AG20443 (cell line): ENCODE measurements around the gene CD82.
A peak's percentile ranks its signal among the peaks of the same experiment; 100 is the strongest.
"Not testable (repeated sequence)": the region's sequence is repeated elsewhere in the genome, so short reads cannot be mapped to it uniquely, and the experiment has no call there.

Experiments used
- DNase-seq: peaks from one replicate; pipeline ENCODE4 v3.0.0; 2012; ENCODE audit warnings: low spot score, mixed read lengths

Gene CD82

DNA sequence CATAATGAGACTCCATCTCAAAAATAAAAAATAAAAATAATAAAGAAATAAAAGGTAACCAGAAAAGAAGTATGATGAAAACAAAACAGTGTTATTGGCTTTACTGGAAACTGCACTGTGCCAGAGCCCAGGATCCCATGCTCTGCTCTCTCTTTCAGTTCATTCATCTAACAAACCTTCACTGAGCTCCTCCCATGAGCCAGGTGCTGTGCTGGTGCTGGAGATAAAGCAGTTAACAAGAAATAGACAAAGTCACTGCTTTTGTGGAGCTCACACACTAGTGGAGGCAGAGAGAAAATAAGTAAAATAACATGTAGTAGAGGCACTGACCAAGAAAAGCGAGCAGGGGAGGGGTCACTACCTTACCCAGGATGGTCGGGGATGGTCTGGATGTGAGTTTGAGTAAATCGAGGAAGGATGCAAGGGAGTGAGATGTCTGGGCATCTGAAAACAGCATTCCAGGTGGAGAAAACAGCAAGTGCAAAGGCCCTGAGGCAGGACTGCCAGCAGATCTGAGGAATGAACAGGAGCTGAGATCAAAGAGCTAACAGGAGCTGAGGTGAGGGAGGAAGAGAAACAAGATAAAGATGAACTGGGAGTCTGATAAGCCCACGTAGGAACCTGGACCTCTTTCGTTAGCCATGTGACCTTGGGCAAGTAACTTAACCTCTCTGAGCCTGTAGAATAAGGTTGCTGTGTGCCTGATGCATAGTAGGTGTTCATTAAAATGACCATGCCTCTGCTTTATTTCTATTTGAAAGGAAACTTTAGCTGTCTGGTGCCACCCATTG lies 31.3 kb upstream of the CD82 start:
- no peak for DNase-seq

DNA sequence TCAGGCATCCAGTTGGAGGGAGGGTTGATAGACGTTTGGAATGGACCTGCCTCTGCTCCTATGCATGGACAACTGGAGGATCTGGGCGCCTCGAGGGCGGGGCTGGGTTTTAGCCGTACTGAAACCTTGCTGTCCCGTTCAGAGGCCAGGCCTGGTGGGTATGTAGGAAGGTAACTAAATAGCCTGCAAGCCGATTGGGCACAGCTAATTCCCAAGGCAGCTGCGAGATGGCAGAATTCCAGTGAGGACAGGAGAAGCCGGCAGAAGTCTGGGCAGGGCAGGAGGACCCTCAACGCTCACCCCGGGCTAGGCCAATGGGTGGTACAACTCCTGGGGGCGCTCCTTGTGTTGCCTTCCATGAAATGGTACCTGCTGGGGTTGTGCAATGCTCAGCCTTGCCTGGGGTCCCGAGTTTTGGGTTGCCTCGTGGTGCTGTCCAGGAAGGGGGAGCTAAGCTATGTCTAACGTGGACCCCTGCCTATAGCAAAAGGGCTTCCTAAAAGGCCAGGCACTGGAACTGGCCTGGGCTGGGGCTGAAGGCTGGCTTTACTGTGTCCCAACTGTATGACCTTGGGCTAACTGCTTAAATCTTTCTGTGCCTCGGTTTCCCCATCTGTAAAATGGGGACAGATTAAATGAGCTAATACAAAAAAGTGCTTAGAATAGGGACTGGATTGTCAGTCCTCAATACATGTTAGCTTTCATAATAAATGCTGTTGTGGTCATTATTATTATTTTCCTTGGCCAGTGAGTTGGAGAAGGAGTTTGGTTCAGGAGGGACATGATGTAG lies 30.1 kb upstream of the CD82 start:
- no peak for DNase-seq

DNA sequence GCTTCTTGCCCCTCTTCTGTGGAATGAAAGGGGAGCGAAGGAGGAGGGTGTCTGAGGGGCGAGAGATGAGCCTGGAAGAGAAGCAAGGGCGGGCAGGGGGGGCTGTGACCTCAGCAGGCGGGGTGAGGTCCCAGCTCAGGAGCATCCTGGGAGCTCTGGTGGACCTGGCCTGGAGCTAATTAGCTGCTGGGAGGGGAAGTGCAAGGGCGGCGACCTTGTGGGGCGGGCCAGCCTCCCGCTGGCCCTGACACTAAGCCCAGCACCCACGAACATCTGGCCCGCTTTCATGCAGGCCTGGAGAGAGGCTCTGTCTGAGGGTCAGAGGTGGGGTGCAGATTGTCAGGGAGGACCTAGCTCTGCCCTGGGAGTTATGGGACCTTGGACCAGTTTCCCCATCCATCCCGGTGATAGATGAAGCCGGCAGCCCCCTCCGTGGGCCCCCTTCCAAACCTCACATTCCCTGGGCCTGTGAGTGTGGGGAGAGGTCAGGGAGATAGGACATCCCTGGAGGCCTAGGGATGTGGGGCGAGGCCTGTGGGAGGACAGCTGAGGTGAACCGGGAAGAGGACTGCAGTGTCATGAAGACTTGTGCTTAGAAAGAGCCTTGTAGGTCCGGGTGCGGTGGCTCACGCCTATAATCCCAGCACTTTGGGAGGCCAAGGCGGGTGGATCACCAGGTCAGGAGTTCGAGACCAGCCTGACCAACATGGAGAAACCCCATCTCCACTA lies 28.5 kb upstream of the CD82 start:
- DNase-seq = no peak

DNA sequence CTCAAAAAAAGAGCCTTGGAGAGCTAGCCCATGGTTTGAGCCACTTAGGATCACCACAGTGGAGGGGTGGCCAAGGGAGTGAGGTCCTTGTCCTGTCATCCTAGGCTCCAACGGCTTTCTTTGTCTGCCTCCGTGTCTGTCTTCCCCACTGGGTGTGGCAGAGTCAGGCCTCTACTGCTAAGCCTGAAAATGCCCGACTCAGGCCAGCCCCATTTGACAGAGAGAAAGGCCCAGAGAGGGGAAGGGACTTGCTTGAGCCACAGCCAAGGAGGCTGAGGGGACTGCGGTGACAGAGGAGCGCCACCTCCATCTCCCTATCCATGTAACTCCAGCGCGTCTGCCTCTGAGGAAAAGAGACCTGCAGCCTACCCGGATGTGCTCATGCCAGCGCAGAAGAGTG lies 27.8 kb upstream of the CD82 start:
- no peak for DNase-seq

DNA sequence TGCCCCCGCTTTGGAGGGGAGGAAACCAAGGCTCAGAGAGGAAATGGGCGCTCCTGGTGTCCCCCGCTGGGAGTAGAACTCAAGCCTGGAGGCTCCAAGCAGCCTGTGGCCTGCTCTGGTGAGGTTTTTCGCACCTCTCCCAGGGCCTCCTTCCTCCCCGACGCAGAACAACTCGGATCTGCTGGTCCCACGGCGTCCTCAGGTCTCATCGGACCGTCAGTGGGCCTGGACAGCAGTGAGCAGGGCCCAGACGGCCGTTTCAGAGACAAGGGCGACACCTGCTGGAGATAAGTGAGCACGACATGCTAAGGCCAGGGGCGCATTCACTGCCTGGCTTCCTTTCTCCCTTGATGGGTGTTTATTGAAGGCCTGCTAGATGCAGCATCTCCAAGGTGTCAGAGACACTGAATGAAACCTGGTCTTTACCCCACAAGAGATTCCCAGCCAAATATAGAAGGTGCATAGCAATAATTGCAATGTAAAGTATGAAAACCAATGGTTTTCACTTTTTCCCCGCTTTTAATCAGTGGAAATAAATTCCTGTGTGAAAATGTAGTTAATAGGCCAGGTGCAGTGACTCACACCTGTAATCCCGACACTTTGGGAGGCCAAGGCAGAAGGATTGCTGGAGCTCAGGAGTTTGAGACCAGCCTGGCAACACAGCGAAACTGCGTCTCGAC lies 26.9 kb upstream of the CD82 start:
- DNase-seq = peak; percentile 94

DNA sequence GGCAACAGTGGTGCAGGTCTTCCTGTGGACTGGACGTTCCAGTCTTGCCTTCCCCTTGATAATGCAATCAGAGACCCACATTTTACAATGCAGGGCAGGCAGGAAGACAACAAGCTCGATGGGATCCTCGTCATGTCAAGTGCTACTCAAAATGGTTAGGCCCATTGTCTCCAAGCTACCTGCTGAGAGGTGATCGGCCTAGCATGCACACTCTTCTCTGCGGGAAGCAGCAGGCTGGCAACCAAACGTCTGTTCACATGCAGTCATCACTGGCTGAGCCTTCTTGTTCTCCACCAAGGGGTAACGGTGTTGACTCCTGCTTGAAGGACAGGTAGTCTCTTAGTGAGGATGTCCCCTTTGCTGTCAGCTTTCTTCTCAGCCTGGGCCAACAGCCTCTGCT lies 25.5 kb upstream of the CD82 start:
- no peak for DNase-seq

DNA sequence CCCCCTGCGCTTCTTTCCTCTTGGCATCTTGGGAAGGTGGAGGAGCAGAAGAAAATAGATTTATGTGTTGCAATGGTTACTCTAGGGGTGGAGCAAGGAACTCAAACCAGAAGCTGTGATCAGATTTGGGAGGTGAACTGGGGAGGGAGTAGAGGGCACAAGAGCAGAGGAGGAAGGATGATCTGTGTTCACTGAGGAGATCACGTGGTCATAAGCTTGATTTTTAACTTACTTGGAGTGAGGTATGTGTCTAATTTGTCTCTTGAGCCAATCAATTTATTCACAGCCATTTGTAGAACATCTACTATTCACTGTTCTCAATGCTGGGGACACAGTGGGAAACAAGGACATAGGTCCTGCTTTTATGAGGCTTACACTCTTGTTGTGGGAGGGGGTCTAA lies 24.8 kb upstream of the CD82 start:
- DNase-seq = no peak

DNA sequence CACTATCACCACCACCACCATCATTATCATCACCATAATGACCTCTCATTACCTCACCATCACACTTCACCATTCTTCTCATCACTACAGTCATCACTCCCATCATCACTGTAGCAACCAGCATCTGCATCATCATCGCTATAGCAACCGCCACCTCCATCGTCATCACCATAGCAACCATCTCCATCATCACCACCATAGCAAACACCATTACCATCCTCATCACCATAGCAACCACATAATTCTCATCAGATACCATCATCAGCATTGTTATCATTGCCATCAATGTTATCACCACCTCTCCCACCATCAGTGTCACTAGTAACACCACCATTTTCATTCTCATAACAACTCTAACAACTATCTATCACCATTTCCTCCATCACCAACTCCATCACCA lies 23.1 kb upstream of the CD82 start:
- no peak for DNase-seq

DNA sequence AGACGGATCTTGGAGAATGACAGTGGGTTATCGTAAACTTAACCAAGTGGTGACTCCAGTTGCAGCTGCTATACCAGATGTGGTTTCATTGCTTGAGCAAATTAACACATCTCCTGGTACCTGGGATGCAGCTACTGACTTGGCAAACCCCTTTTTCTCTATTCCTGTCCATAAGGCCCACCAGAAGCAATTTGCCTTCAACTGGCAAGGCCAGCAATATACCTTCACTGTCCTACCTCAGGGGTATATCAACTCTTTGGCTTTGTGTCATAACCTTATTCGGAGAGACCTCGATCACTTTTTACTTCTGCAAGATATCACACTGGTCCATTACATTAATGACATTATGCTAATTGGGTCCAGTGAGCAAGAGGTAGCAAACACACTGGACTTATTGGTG lies 18.5 kb upstream of the CD82 start:
- DNase-seq = not testable (repeated sequence)

DNA sequence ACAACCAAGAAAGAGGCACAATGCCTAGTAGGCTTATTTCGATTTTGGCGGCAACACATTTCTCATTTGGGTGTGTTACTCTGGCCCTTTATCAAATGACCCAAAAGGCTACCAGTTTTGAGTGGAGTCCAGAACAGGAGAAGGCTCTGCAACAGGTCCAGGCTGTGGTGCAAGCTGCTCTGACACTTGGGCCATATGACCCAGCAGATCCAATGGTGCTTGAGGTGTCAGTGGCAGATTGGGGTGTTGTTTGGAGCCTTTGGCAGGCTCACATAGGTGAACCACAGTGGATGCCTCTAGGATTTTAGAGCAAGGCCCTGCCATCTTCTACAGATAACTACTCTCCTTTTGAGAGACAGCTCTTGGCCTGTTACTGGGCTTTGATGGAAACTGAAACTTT lies 17.9 kb upstream of the CD82 start:
- not testable (repeated sequence) for DNase-seq

DNA sequence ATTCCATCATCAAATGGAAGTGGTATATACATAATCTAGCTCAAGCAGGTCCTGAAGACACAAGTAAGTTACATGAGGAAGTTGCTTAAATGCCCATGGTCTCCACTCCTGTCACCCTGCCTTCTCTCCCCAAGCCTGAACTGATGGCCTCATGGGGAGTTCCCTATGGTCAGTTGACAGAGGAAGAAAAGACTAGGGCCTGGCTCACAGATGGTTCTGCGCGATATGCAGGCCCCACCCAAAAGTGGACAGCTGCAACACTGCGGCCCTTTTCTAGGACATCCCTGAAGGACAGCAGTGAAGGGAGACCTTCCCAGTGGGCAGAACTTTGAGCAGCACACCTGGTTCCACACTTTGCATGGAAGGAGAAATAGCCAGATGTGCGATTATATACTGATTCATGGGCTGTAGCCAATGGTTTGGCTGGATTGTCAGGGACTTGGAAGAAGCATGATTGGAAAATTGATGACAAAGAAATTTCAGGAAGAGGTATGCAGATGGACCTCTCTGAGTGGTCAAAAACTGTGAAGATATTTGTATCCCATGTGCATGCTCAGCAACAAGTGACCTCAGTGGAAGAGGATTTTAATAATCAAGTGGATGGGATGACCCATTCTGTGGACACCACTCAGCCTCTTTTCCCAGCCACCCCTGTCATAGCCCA lies 17.3 kb upstream of the CD82 start:
- no peak for DNase-seq

DNA sequence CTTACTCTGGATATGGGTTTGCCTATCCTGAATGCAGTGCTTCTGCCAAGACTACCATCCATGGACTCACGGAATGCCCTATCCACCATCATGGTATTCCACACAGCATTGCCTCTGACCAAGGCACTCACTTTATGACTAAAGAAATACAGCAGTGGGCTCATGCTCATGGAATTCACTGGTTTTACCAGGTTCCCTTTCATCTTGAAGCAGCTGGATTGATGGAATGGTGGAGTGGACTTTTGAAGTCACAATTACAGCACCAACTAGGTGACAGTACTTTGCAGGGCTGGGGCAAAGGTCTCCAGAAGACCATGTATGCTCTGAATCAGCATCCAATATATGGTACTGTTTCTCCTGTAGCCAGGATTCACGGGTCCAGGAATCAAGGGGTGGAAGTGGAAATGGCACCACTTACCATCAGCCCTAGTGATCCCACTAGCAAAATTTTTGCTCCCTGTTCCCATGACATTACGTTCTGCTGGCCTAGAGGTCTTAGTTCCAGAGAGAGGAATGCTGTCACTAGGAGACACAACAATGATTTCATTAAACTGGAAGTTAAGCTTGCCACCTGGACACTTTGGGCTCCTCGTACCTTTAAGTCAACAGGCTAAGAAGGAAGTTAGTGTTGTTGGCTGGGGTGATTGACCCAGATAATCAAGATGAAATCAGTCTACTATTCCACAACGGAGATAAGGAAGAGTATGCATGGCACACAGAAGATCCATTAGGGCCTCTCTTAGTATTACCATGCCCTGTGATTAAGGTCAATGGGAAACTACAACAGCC lies 16.3 kb upstream of the CD82 start:
- not testable (repeated sequence) for DNase-seq

DNA sequence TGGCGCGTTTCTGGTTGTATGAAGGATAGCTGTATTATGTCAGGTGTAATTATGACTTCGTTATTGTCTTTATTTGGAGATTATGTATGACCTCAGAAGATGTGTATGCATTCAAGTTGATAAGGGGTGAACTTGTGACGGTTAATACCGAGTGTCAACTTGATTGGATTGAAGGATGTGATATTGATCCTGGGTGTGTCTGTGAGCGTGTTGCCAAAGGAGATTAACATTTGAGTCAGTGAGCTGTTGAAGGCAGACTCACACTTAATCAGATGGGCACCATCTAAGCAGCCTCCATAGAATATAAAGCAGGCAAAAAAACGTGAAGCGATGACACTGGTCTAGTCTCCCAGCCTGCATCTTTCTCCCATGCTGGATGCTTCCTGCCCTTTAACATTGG lies 15.3 kb upstream of the CD82 start:
- DNase-seq = no peak

DNA sequence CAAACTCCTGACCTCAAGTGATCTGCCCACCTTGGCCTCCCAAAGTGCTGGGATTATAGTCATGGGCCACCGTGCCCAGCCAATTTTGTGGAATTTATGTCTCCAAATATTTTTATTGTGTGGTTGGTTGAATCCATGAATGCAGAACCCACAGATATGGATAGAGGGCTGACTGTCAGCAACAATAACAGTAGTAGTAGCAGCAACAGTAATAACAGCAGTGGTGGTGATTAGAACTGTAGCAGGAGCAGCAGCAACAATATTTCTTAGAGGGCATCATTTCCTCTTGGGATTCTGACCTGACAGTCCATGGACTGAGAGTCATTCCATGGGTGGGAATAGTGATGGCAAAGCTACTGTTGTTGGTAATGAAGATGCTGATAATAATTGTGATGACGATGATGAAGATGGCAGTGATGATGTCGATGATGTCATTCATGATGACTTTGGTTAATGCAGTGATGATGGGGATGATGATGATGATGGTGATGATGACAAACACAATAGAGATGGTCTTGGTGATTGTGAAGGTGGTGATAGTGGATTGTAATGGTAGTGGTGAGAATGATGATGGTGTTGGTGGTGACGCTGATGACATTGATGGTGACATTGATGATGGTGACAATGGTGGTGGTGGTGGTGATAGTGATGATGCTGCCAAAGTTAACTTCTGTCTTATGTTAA lies 13.9 kb upstream of the CD82 start:
- no peak for DNase-seq

DNA sequence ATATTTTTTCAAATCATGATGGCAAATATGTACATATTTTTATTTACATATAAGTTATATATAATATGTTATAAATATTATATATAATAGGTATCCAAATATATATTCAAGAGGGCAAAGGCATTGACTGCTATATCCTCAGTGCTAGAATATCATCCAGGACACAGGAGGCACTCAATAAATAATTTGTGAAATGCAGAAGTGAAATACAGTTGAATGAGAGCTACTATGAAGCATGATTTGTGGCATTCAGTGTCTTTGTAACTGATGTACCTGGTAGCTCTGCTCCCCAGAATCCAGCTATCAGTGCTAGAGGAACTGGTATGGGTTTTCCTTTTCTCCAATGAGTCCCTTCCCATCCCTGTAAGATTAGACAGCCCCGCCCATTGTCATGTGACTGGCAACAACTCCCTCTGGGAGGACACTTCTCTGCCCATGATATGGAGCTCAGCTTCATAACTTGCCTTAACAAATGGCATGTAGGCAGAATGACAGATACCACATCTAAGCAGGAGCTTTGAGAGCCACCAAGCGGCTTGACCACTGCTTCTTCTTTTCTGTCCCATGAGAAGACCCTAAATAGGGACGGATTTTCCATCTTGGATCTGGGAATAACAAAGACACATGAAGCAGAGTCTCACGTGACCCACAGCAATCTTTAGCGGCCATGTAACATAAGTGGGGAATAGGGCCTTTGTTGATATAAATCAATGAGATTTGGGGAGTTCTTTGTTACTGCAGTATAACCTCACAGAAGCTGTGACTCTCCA lies 10.2 kb upstream of the CD82 start:
- no peak for DNase-seq

DNA sequence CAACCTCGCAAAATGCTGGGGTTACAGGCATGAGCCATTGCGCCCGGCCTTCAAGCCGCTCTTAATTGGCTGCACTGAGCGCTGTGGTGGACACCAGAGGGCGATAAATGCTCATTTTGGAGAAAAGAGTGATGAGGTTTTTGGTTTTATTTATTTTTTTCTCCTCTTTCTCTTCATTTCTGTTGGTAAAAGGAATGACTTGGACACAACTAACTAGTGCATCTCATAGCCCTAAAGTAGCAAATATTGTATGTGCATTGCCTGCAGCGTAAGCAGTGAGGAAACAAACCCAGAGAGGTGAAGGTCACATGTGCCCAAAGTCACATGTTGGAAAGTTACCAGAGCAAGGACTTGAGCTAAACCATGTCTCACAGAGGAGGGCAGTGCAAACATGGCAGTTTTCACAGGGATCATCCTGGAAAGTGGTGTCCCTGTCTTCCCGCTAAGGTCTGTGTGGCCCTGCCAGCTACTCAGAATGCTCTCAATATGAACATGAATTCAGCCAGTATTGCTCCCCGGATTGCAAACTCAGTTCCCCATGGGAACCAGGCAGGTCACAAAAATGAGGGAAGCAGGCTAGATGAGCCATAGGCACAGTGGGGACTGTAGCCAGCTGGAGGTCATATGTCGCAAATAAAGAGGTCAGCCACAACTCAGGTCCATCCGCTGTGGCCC lies 8.6 kb upstream of the CD82 start:
- peak; percentile 47 for DNase-seq

DNA sequence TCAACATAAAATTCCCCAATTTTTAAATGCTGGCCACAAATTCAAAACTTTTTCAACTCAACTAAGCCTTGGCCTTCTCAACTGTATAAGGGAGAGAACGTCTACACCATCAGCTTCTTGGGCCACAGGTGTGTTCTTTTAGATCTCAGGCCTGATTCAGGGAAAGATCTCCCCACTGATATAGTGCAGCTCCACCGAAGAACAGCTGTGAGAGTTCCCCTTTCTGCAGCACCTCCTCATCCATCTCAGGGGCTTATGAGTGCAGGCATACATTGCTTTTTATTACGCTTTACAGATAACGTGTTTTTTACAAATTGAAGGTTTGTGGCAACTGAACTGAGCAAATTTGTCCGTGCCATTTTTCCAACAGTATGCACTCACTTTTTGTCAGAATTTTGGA lies 8.0 kb upstream of the CD82 start:
- DNase-seq = no peak

DNA sequence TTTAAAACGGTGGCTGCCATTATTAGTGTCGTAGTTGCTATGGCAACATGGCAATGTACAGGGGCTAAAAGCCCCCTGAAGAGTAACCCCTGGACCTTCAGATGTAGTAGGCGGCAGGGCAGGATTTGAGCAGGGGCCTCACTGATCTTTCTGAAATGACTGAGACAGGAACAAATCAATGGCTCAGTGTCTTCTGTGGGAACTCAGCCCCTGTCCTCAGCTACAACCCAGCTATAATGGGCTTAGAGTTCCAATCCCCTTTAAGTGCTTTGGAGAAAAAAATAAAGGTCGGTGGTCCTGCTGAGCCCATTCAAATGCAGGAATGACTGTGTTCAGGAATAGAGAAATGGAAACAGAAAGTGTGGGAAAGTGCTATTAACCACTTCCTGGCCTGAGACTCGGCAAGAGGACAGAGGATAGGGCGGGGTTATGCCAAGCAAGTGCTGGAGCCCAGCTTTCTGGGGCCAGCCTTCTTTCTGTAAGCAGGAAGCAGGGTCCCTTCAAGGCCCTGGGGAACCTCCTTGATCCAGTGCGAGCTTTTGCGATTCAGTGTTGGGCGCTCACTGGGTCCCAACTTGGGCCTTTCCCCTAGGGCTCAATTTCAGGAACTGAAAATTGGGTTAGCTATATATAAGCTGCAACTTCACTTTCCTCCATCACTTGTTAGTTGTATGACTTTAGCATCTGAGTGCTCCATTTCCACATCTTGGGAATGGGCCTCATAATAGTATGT lies 6.1 kb upstream of the CD82 start:
- DNase-seq = no peak
